K562 (cell line): ENCODE measurements around the gene TRMT1. TPM values are rescaled to one million over a fixed set of nuclear protein-coding genes. Genes with fewer than 3 reads are reported as not detected.

Source experiments
- CHD7 ChIP-seq: fragments of 200-600 bp; sonication (generic); IDR thresholded peaks from one replicate; pipeline ENCODE4 v1.6.1; 2012; ENCODE audit warnings: mild to moderate bottlenecking, low read depth, low read length, inconsistent platforms
- CREB3 ChIP-seq: fragments of 450-650 bp; conservative IDR thresholded peaks from 2 replicates; pipeline ENCODE4 v1.6.1; 2016; ENCODE audit warnings: missing genetic modification characterization, low read depth, mild to moderate bottlenecking, missing compliant biosample characterization, moderate library complexity
- CREBBP ChIP-seq: IDR thresholded peaks from one replicate; pipeline ENCODE4 v1.6.1; 2012; ENCODE audit warnings: low read depth, mild to moderate bottlenecking, control low read depth, inconsistent platforms, low read length
- FOXP4 ChIP-seq: sonication (generic); formaldehyde crosslinking; IDR thresholded peaks from 2 replicates; pipeline ENCODE4 v1.8.0; 2022; ENCODE audit warnings: mild to moderate bottlenecking, missing genetic modification reagents, borderline replicate concordance
- NFIX ChIP-seq: fragments of 250-450 bp; sonication (Bioruptor Pico); IDR thresholded peaks from 2 replicates; pipeline ENCODE4 v1.4.0; 2020; ENCODE audit warnings: low read depth, mild to moderate bottlenecking, moderate library complexity
- PML ChIP-seq: IDR thresholded peaks from 2 replicates; pipeline ENCODE4 v1.6.1; 2012; ENCODE audit warnings: low read length, inconsistent platforms
- SRSF3 ChIP-seq: fragments of 200-400 bp; formaldehyde crosslinking; IDR thresholded peaks from 2 replicates; pipeline ENCODE4 v1.6.1; 2016; ENCODE audit warnings: mild to moderate bottlenecking, low read length, moderate library complexity; ENCODE audit not compliant: insufficient read depth
- TARDBP ChIP-seq: fragments of 450-650 bp; IDR thresholded peaks from 2 replicates; pipeline ENCODE4 v1.6.1; 2016
- ZBTB2 ChIP-seq: fragments of 450-650 bp; IDR thresholded peaks from 2 replicates; pipeline ENCODE4 v1.6.1; 2016; ENCODE audit warnings: antibody characterized with exemption
- ZNF584 ChIP-seq: fragments of 200-800 bp; sonication (Bioruptor generic); IDR thresholded peaks from 2 replicates; pipeline ENCODE4 v1.6.1; 2016; ENCODE audit warnings: low read depth, mild to moderate bottlenecking, missing genetic modification characterization, missing compliant biosample characterization
- polyA plus RNA-seq, 8 experiments: library from polyadenylated mRNA; depleted of rRNA in 4 of 8; stranded (reverse) in 5 of 8; unstranded in 3 of 8; fragments of >200 nt; fragmentation: Nextera tagmentation in 2 of 8; fragmentation: Illumina TruSeq in 1 of 8; extraction: Ambion mirVana in 2 of 8; extraction: Trizol in 1 of 8; gene quantifications; 2 replicates each; pipeline versions ENCODE4 v1.2.1 to v1.2.3, GENCODE V29; 2011 to 2014; ENCODE audit warnings: inconsistent platforms in 1 of 8, missing spikeins in 1 of 8
- total RNA-seq, 7 experiments: library from RNA; depleted of rRNA in 6 of 7; stranded (reverse); fragments of >200 nt in 6 of 7; fragmentation: Illumina TruSeq in 2 of 7; extraction: Trizol in 2 of 7; gene quantifications; 2 replicates each; pipeline versions ENCODE4 v1.2.1 to v1.2.3, GENCODE V29; 2011 to 2021; ENCODE audit warnings: low replicate concordance in 1 of 7

The TRMT1 gene
- total and polyA plus RNA-seq, 9 of the 15 experiments (the other 6 are each of a cell fraction or from before 2014, with no cell fraction given) = 5.8 to 158 (median 54.3) TPM

GRCh38 chr19:13154911-13155471 is 38.5 kb upstream of the TRMT1 start (continued):
- no peak for TF ChIP-seq CHD7
- TF ChIP-seq ZBTB2 = no peak
- no peak for TF ChIP-seq CREB3
- no peak; the same call in 1 of the 2 replicates for TF ChIP-seq FOXP4
- no peak for TF ChIP-seq CREBBP
- no peak for TF ChIP-seq SRSF3
- TF ChIP-seq TARDBP = no peak
- TF ChIP-seq ZNF584 = no peak
- 0 out of 2 replicates have a peak, but pooled peaks have one; percentile 17 for TF ChIP-seq PML
- TF ChIP-seq NFIX (CRISPR knock-in tag) = no peak
